ENCODE data around the gene RBM20. TPM values are rescaled to one million over a fixed set of nuclear protein-coding genes. Genes with fewer than 3 reads are reported as not detected.

The RBM20 gene
- total RNA-seq, 1 donor from 2014 or later: 1.0 TPM

DNA sequence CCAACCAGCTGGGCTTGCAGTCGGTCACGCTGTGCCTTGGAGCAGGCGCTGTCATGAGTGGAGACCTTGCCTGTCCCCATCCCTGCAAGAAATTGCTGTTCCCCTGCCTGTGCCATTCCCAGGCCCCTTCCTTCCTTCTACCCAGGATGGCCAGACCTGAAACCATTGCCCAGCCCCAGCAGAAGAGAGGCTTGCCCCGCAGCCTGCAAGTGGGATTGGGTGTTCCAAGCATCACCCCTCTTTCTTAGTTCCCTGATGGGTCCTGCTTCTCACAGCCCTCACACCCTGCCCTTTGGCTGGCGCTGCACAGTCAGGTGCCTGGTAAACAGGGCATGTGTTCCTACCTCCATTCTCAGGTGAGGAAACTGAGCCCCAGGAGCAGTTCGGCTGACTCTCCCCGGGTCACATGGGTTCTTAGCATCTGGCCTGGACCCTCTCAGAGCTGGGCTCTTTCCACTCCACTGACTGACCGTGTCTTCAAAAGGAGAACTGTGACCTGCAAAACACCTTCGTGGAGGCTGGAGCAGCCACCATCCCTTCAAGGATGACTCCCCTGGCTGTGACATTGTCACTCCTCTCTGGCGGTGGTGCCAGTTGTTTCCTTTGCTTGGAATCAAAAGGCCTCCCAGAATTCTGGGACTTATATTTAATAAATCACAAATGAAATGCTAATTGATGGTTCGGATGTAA, 185.7 kb downstream of the RBM20 start:
- no peak for TF ChIP-seq CTCF (IDR thresholded peaks at IDR 0.05; ENCODE audit: unreplicated experiment)
- H3K9me3 Mint-ChIP-seq (ENCODE audit: unreplicated experiment): no peaks in the 10 kb centered on the region
- H3K27ac Mint-ChIP-seq (ENCODE audit: unreplicated experiment): no peak overlapping the region
- H3K4me3 Mint-ChIP-seq (ENCODE audit: unreplicated experiment): no peak overlapping the region
- peaks cover under 1% of the 10 kb centered on the region for H3K4me1 Mint-ChIP-seq (ENCODE audit: unreplicated experiment)
- no peaks in the 10 kb centered on the region for H3K36me3 Mint-ChIP-seq (ENCODE audit: low read depth, unreplicated experiment)
- H3K27me3 Mint-ChIP-seq (ENCODE audit: unreplicated experiment): no peaks in the 10 kb centered on the region
- no peak for DNase-seq (ENCODE audit: low spot score)

DNA sequence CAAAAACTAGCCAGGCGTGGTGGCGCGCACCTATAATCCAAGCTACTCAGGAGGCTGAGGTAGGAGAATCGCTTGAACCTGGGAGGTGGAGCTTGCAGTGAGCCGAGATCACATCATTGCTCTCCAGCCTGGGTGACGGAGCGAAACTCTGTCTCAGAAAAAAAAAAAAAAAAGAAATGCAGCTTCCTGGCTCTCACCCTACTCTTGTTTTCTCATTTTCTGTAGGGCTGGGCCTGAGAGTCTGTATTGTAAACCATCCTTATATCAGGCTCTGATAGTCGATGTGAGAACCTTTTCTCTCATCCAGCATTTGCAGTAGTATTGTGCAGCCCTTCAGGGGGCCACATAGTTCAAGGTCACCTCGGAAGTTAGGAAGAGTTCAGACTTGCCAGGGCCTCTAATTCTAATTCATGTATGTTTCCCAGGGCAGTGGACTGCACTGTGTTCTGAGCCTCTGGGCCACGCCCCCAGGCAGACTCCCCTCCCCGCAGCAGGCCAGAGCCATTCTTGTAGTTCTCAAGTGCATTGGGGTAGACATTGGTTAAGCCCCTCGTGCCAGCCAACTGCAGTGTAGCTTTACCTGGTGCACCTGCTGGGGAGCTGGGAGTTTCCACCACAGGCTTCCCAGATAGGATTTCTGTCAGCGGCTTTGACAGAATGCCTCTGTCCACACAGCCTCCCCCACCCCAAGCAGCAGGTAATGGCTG, 189.3 kb downstream of the RBM20 start:
- H3K27ac Mint-ChIP-seq (ENCODE audit: unreplicated experiment): no peak overlapping the region
- H3K4me1 Mint-ChIP-seq (ENCODE audit: unreplicated experiment): peaks cover 27% of the 10 kb centered on the region
- H3K27me3 Mint-ChIP-seq (ENCODE audit: unreplicated experiment): peaks cover 3% of the 10 kb centered on the region
- no peak overlapping the region for H3K4me3 Mint-ChIP-seq (ENCODE audit: unreplicated experiment)
- H3K36me3 Mint-ChIP-seq (ENCODE audit: low read depth, unreplicated experiment): no peaks in the 10 kb centered on the region
- TF ChIP-seq CTCF (IDR thresholded peaks at IDR 0.05; ENCODE audit: unreplicated experiment): no peak
- no peaks in the 10 kb centered on the region for H3K9me3 Mint-ChIP-seq (ENCODE audit: unreplicated experiment)
- DNase-seq (ENCODE audit: low spot score): no peak

GRCh38 chr10:110833941-110834628, 189.9 kb downstream of the RBM20 start:
- TF ChIP-seq CTCF (IDR thresholded peaks at IDR 0.05; ENCODE audit: unreplicated experiment): no peak
- Mint-ChIP-seq H3K27me3 (ENCODE audit: unreplicated experiment) (peaks cover 3% of the 10 kb centered on the region), H3K27ac (ENCODE audit: unreplicated experiment) (peak overlapping the region; percentile 72), H3K4me3 (ENCODE audit: unreplicated experiment) (no peak overlapping the region), H3K36me3 (ENCODE audit: low read depth, unreplicated experiment) (no peaks in the 10 kb centered on the region), H3K4me1 (ENCODE audit: unreplicated experiment) (peaks cover 27% of the 10 kb centered on the region), H3K9me3 (ENCODE audit: unreplicated experiment) (no peaks in the 10 kb centered on the region)
- DNase-seq (ENCODE audit: low spot score): no peak

DNA sequence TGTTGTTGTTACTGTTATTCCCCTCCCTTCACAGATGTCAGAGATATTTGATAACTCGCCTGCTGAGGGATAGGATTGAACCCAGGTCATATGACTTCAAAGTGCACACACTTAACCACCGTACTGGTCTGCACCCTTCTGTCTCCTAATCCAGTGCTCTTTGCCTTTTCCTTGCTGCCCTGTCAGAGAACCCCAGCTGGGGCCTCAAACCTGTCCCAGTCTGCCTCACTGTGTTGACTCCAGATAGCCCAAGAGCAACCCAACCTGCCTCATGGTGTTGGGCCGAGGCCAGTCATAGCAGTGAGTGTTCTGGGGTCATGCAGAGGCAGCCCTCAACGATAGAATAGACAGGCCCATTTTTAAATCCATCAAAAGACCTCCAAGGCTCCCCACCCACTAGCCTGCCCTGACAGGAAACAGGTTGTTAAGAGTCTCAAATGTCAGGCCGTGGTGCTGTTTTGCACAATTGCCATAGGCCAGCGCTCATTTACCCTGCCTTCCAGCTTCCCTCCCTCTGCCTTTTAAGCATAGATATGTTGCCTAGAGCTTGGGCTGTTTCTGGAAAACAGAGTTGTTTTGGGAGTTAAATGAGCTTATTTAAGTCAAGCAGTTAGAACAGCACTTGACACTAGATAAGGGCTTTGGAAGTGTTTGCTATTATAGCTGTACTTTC, 190.6 kb downstream of the RBM20 start:
- no peak overlapping the region for H3K4me3 Mint-ChIP-seq (ENCODE audit: unreplicated experiment)
- TF ChIP-seq CTCF (IDR thresholded peaks at IDR 0.05; ENCODE audit: unreplicated experiment): no peak
- H3K36me3 Mint-ChIP-seq (ENCODE audit: low read depth, unreplicated experiment): no peaks in the 10 kb centered on the region
- DNase-seq (ENCODE audit: low spot score): no peak
- H3K27ac Mint-ChIP-seq (ENCODE audit: unreplicated experiment): peak overlapping the region; percentile 72
- H3K9me3 Mint-ChIP-seq (ENCODE audit: unreplicated experiment): no peaks in the 10 kb centered on the region
- H3K27me3 Mint-ChIP-seq (ENCODE audit: unreplicated experiment): peaks cover 3% of the 10 kb centered on the region
- peaks cover 27% of the 10 kb centered on the region for H3K4me1 Mint-ChIP-seq (ENCODE audit: unreplicated experiment)
